Activated CD4-positive, CD25-positive, alpha-beta regulatory T cell (primary cell): ENCODE measurements around the gene KRTAP26-1.

Source experiments
- DNase-seq, 4 experiments: peaks; one replicate each; lab custom pipeline; 2025; lab: John Stamatoyannopoulos, UW

KRTAP26-1 gene

DNA sequence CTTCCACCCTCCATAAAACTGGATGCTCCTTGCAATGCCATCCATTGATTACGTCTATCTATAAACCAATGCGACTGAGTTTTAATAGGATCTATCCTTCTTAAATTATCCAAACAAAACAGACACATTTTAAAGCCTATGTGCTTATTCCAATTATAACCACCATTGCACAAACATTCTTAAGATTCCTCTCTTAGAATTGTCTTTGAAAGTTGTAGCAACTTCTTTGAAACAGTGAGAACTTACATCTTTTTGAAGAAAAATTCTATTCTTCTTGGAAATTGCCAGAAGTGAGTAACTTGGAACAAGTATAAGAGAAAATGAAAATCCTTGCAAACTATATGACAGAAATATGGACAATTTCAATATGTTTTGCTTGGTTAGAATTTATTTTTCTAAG lies at the start of gene KRTAP26-1:
KRTAP26-1 (minus strand) TSS at position 101 of the 400 bp plus-strand sequence. CDS start 280 bp downstream, outside the sequence.
- DNase-seq, result no peak

DNA sequence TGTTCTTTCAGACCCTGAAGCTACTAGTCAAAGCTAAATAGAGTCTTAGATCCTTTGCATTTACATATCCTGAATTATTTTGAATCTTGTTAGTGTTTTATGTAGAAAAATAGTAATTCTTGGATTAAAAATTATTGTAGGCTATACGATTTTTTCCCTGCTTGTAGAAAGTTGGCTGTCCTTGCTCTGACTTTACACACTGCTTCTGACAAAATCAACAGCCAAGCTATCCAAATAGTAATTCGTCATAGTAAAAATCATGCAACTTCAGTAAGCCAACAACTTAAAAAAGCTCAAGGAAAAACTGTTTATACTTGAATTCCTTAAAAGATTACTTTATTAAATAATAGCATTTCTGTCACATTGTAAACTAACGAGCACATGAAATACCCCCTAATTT lies 35.8 kb upstream of the KRTAP26-1 start:
- DNase-seq, result no peak

DNA sequence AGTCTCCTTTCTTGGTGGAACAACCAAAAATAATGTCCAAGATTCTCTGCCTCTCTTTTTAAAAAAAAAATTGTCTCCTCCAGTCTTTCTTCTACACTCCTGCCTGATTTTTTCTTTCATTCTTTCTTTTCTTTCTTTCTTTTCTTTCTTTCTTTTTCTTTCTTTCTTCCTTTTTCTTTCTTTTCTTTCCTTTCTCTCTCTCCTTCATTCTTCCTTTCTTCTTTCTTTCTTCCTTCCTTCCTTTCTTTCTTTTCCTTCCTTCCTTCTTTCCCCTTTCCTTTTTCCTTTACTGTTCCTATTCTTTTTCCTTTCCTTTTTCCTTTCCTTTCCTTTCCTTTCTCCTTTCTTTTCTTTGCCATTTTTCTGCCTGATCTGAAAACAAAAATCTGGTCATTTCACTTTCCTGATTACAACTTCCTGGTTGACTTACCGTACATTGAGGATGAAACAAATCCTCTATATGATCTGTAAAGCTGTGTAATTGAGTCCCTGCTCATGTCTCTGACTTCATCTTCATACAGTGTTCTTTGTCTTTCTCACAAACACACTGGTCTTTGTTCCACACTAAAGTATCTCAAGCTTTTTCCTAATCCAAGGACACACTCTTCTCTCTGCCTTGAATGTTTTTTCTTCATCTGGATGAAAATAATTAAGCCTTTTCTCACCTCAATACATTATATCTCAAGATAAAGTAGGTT lies 34.3 kb upstream of the KRTAP26-1 start:
- DNase-seq, result no peak

- DNase-seq, result no peak
Observed at GRCh38 chr21:30351534-30351933, 31.4 kb upstream of the KRTAP26-1 start.

DNA sequence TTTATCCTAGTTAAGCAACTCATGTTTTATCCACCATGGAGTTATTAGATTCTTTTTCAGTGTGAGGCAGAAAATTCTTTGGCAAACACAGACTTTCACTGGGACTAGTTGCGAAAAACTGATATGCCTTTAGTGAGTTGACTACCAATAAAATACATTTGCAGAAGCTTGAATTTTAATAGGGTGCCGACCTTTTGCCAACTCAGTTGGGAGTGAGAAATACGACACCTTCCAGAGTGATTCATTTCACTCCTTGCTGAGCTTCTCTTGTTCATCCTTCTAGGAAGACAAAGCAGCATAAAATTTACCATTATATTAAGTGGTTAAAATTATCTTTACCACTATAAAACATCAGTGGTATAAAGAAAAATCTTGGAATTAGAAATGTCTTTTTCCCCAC lies 29.5 kb upstream of the KRTAP26-1 start:
- DNase-seq, result no peak

DNA sequence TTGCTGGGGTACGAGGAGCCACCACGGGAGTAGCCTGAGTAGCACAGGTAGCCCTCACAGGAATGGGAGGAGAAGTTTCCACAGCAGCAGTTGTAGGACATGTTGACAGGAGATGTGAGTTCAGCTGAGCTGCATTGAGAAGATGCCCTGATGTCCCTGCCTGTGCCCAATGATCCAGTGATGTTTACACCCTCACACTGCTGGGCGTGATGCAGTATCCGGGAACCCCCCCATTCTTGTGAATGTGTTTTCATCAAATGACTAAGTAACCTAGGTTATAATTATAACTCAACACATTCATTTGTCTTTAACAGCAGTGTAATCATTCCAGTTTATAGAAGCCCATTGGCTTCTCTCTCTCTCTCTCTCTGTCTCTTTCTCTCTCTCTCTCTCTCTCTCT lies 28.4 kb upstream of the KRTAP26-1 start, which contains the start of gene KRTAP23-1:
KRTAP23-1 (minus strand) TSS at position 101 of the 400 bp plus-strand sequence; CDS start at position 101, 0 bp downstream.
- DNase-seq, result no peak

- DNase-seq, result no peak
Observed at GRCh38 chr21:30345014-30345413, 24.9 kb upstream of the KRTAP26-1 start.

GRCh38 chr21:30340714-30341573 lies 20.8 kb upstream of the KRTAP26-1 start:
- DNase-seq, result peak in 1 of 4 experiments; percentile 2

- no peak for DNase-seq
Observed at GRCh38 chr21:30338717-30339116, 18.6 kb upstream of the KRTAP26-1 start.

DNA sequence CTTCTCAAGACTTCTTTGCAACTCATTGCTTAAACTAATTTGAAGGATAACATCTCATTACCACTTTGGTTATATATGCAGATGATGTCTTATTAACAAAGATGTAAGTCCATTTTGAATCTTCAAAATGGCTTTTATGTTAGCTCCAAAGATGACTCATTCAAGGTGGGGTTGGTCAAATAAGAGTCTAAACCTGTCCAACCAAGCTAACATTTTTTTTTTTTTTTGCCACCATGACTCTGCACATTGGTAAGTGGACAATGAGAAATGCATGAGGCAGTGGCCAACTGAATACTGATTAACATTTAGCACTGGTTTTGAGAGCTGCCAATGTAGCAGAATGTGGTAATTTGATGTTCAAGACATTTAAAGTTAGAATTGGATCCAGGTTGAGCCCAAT lies 17.7 kb upstream of the KRTAP26-1 start:
- DNase-seq, result no peak

- DNase-seq, result no peak
Observed at GRCh38 chr21:30337276-30337744, 17.2 kb upstream of the KRTAP26-1 start, which contains the start of gene KRTAP27-1. TSS of gene KRTAP27-1 (minus strand) at chr21:30337694. CDS start at chr21:30337668, 26 bp downstream.

GRCh38 chr21:30336596-30336995 lies 16.5 kb upstream of the KRTAP26-1 start:
- no peak for DNase-seq

GRCh38 chr21:30333736-30334135 lies 13.6 kb upstream of the KRTAP26-1 start:
- no peak for DNase-seq

- no peak for DNase-seq
Observed at GRCh38 chr21:30332681-30333080, 12.6 kb upstream of the KRTAP26-1 start.

DNA sequence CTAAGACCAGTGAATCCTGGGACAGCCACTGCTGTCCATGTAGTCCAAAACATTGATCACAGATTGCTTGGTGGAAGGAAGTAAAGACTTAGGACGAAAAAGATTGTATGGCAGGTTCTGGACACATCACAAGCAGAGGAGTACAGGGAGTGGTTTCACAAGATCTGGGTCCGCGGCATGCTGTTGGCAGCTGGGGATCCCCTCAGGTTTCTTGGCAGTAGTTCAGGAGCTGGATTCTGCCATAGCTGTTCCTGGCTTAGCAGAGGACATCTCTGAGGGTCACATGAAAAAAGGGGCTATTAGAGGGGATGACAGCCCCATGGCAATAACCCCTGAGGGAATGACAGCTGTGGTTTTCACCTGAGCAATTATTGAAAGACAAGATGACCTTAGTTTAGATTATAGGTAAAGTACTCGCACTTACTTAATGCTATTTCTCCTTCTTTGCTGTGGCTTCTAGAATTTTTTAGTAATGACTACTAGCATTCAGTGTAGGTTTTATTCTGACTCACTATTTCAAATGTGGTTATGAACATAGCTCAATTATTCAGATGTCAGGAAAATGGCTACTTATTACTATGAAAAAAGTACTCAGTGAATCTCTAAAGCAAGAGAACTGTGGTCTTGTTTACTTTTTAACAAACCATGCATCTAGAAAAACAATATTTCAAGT lies 9.2 kb upstream of the KRTAP26-1 start:
- no peak for DNase-seq

DNA sequence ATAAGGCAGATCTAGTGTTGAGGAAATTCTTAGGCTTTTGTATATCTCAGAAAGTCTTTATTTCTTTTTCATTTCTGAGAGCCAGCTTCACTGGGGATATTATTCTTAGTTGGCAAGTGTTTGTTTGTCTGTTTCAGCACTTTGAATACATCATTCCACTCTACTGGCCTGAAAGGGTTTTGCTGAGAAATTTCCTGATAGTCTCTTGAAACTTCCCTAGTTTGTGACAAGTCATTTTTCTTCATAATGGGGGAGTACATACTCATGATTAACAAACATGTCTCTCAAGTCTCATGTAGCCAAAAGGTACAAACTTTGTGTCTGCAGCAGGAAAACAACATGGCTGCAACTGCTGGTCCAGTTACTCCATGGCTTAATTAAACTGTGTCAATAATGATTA lies 6.3 kb upstream of the KRTAP26-1 start:
- DNase-seq, result no peak

DNA sequence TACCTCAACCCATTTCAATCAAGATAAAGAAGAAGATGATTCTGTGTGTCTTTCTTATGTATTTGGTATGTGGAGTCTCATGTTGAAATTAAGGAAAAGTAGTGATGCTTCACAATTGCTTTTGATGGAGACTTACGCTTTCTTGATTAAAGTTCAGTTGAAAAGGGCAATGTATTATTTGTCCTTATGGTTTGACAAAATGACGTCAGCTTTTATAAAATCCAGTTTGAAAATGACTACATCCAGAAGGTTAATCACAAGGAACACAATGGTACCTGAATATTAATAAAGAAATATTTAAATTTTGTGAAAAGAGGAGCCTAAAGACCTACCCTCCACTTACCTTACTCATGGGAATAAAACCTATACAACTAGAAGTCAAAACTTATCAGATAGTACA lies 4.4 kb downstream of the KRTAP26-1 start:
- no peak for DNase-seq

DNA sequence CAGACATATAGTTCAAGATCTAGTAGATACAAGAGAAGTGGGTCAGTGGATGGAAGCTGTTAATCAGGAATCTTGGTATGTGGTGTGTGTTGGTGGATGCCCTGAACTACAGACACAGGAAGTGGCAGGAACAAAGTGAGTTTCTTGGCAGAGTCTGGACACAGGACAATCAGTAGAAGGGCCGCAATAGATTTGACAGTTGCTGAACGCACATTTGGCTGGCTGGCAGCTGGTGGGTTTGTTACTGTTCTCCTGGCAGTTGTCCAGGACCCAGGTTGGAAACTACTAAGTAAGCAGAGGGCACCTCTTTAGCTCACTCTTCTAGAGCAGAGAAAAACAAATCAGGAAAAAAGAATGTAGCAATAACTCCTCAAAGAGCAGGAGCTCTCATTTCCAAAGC lies 13.2 kb downstream of the KRTAP26-1 start:
- DNase-seq, result no peak

- DNase-seq, result no peak
Observed at GRCh38 chr21:30305136-30305535, 15.0 kb downstream of the KRTAP26-1 start.

- no peak for DNase-seq
Observed at GRCh38 chr21:30289215-30289614, 30.9 kb downstream of the KRTAP26-1 start, which contains the start of gene KRTAP25-1. TSS of gene KRTAP25-1 (minus strand) at chr21:30289514. CDS start at chr21:30289490, 24 bp downstream.

GRCh38 chr21:30282850-30283249 lies 37.3 kb downstream of the KRTAP26-1 start, which contains the start of gene KRTAP24-1:
TSS of gene KRTAP24-1 (minus strand) at chr21:30282950. CDS start at chr21:30282932, 18 bp downstream.
- no peak for DNase-seq

GRCh38 chr21:30271611-30272010 lies 48.5 kb downstream of the KRTAP26-1 start:
- DNase-seq, result no peak
